Endothelial cell of umbilical vein (primary cell): Measurements from ENCODE around the gene TRAPPC2L.

Experiments used
- EZH2 ChIP-seq: IDR thresholded peaks from 2 replicates; pipeline ENCODE4 v1.6.1; 2012; ENCODE audit warnings: borderline replicate concordance, low read depth, mild to moderate bottlenecking, moderate library complexity, low read length, inconsistent platforms; ENCODE audit not compliant: severe bottlenecking
- FOS ChIP-seq: IDR thresholded peaks from 2 replicates; pipeline ENCODE4 v1.6.1; 2011; ENCODE audit warnings: mild to moderate bottlenecking, low read length, moderate library complexity, borderline replicate concordance; ENCODE audit not compliant: insufficient read depth
- JUN ChIP-seq: IDR thresholded peaks from 2 replicates; pipeline ENCODE4 v1.6.1; 2011; ENCODE audit warnings: borderline replicate concordance, low read depth; ENCODE audit not compliant: insufficient read length, insufficient read depth
- MAX ChIP-seq: IDR thresholded peaks from 2 replicates; pipeline ENCODE4 v1.6.1; 2011; ENCODE audit not compliant: insufficient read depth, insufficient read length
- POLR2A ChIP-seq: IDR thresholded peaks from 2 replicates; pipeline ENCODE4 v1.6.1; 2012; ENCODE audit warnings: low read depth, mild to moderate bottlenecking, control low read depth, low read length
- POLR2AphosphoS5 ChIP-seq: IDR thresholded peaks from 2 replicates; pipeline ENCODE4 v1.6.1; 2012; ENCODE audit warnings: low read depth, mild to moderate bottlenecking, control low read depth, low read length, moderate library complexity; ENCODE audit not compliant: insufficient read depth
- TF ChIP-seq, protein P1 (sequence below), 2 donors: IDR thresholded peaks; 1 replicate in 1 of 2; 2 replicates in 1 of 2; pipeline ENCODE4 v1.5.1; 2011; ENCODE audit warnings: low read length in 2 of 2, mild to moderate bottlenecking in 2 of 2, moderate library complexity in 2 of 2, control low read depth in 1 of 2, inconsistent platforms in 1 of 2, low read depth in 1 of 2; ENCODE audit not compliant: insufficient read depth in 1 of 2; ENCODE audit errors: extremely low read depth in 1 of 2

- TF ChIP-seq, protein P1, sequence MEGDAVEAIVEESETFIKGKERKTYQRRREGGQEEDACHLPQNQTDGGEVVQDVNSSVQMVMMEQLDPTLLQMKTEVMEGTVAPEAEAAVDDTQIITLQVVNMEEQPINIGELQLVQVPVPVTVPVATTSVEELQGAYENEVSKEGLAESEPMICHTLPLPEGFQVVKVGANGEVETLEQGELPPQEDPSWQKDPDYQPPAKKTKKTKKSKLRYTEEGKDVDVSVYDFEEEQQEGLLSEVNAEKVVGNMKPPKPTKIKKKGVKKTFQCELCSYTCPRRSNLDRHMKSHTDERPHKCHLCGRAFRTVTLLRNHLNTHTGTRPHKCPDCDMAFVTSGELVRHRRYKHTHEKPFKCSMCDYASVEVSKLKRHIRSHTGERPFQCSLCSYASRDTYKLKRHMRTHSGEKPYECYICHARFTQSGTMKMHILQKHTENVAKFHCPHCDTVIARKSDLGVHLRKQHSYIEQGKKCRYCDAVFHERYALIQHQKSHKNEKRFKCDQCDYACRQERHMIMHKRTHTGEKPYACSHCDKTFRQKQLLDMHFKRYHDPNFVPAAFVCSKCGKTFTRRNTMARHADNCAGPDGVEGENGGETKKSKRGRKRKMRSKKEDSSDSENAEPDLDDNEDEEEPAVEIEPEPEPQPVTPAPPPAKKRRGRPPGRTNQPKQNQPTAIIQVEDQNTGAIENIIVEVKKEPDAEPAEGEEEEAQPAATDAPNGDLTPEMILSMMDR (IDR thresholded peaks at IDR 0.05; ENCODE audit: extremely low read depth in 1 of 2, insufficient read depth in 1 of 2, low read depth in 1 of 2, low read length in 2 of 2) = no peak
- TF ChIP-seq POLR2A (no peak), EZH2 (no peak), POLR2AphosphoS5 (no peak), FOS (no peak), MAX (no peak), JUN (no peak)
These were observed 35.1 kb downstream of the TRAPPC2L start for GRCh38 chr16:88892065-88892464.
